TTC549 (cell line): ENCODE measurements around the gene PKN1.

ENCODE experiments used
- FAIRE-seq: peaks from 2 replicates; lab custom pipeline; 2012; peaks lifted over from hg19 to GRCh38; lab: Jason Lieb, UNC

The PKN1 gene

GRCh38 chr19:14406645-14407401, 26.3 kb upstream of the PKN1 start:
- no peak for FAIRE-seq

- no peak for FAIRE-seq
Measured at GRCh38 chr19:14407605-14408484, 25.3 kb upstream of the PKN1 start.

DNA sequence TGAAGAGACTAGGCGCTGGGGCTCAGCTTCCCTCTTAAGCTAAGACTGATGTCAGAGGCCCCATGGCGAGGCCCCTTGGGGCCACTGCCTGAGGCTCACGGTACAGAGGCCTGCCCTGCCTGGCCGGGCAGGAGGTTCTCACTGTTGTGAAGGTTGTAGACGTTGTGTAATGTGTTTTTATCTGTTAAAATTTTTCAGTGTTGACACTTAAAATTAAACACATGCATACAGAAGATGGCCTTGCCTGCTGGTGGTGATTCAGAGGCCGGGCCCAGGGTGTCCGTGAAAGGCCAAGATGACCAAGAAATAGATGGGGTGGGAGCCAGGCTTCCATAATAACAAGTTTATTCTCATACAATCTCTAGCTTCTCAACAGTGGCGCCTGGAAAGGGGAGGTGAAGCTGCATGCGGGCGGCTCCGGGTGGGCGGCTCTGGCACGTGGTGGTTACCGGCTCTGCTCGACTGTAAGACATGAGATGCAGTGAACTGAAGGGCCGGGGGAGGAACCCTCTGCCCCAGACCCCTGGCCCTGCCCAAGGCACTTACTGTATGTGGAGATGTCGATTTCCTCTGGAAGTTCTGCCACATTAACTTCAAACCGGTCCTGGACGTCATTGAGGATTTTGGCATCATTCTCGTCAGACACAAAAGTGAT, 24.5 kb upstream of the PKN1 start:
- FAIRE-seq: no peak

DNA sequence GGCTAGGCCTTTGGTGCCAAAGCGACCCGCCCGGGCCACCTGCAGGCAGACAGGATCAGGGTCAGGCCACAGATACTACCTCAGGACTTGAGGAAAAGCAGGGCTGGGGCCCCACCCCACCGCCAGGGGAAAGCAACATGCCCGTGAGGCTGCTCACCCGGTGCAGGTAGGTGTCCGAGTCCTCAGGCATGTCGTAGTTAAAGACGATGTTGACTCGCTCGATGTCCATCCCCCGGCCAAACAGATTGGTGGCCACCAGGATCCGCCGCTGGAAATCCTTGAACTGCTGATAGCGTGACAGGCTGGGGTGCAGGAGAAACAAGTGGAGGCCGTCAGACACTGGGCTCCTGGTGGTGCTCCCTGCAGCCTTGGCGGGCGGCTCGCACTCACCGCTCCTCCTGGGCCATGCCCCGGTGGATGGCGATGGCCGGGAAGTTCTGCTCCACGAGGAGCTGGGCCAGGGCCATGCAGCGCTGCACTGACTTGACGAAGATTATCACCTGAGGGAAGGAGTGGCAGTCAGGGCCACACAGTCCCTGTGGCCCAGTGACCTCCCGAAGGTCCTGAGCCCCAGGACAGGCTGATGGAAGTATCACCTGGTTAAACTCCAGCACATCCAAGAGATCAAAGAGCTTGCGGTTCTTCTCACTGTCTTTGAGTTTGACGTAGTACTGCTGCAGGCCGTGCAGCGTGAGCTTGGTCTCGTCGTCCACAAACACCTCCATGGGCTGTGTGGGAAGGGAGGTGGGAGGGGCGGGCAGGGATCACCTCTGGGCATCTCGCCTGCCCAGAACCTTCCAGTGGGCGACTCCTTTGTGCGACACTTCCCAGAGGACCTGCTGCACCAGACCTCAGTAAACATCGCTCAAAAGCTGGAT, 23.7 kb upstream of the PKN1 start:
- FAIRE-seq: no peak

GRCh38 chr19:14410091-14411051, 22.7 kb upstream of the PKN1 start:
- no peak for FAIRE-seq

DNA sequence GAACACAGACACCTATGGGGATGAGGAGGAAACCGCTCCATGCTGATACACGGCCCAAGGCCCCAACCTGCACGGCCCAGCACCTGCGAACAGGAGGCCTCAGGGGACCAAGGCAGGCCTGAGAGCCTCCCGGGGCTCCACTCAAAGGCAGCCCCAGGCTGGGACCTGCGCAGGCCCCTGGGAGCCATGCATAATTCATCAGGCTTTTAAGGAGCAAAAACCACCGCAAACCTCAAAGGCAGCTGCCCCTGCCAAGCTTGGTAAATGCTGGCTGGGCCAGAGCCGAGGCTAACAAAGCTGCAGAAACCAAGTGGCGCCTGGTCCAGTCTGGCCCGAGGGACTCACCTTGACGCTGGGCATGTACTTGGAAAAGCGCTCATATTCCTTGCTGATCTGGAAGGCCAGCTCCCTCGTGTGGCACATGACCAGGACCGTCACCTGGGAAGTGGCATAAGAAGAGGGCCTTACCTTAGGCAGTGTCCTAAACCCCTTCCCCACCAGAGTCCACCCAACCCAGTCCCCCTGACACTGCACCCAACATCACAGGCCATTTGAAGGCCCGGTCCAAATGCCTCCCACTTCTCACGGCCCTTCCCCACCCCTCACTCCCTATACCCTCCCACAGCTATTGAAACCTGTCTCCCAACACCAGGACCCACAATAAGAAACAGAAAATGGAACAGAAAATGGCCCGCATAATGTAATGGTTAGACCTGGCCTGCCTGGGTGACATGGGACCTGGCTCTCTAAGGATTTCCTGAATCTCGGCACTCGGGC, 21.8 kb upstream of the PKN1 start:
- no peak for FAIRE-seq

- no peak for FAIRE-seq
Measured at GRCh38 chr19:14411938-14412245, 21.2 kb upstream of the PKN1 start.

GRCh38 chr19:14412324-14412995, 20.6 kb upstream of the PKN1 start:
- FAIRE-seq: no peak

GRCh38 chr19:14412996-14413692, 20.0 kb upstream of the PKN1 start:
- no peak for FAIRE-seq

DNA sequence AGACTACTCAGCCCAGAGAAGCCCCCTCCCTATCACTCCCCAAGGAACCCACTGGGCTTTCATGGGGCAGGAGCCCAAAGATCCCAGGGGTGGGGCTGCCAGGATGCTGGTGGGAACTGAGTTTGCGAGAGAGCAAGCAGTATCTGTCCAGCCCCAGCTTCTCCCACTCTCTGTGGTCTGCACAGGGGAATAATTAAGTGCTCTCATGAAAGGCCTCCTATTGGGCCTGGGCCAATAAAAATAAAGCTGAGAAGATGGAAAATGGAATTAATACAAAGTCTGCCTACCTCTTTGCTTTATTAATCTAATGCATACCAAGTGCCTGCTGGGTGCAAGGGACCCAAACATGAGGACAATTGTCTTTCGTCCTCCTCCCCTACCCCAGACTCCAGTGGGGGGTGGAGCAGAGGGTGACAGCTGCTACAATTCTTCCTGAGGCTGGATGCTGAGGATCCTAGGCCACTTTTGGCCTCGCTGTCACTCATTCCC, 19.4 kb upstream of the PKN1 start:
- no peak for FAIRE-seq

DNA sequence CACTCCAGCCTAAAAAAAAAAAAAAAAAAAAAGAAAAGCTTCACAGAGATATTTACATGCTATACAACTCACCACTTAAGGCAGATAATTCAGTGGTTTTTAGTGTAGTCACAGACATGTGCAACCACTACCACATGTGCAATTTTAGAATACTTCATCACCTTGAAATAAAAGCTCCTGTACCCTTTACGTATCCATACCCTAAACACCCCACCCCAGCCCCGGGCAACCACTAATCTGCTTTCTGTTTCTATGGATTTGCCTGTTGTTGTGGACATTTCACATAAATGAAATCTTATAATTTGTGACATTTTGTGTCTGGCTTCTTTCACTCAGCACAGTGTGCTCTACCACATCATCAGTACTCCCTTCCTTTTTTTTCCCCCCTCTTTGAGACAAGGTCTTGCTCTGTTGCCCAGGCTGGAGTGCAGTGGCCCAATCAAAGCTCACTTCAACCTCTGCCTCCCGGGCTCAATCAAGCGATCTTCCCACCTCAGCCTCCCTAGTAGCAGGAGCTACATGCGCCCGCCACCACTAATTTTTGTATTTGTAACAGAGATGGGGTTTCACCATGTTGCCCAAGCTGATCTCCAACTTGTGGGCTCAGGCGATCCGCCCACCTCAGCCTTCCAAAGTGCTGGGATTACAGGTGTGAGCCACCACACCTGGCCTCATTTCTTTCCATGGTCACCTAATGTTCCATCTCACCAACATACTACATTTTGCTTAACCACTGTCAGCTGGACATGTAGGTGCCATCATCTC, 18.0 kb upstream of the PKN1 start:
- FAIRE-seq: no peak

GRCh38 chr19:14416817-14417231, 16.3 kb upstream of the PKN1 start:
- FAIRE-seq: no peak

- FAIRE-seq: no peak
Measured at GRCh38 chr19:14418856-14419105, 14.3 kb upstream of the PKN1 start.

DNA sequence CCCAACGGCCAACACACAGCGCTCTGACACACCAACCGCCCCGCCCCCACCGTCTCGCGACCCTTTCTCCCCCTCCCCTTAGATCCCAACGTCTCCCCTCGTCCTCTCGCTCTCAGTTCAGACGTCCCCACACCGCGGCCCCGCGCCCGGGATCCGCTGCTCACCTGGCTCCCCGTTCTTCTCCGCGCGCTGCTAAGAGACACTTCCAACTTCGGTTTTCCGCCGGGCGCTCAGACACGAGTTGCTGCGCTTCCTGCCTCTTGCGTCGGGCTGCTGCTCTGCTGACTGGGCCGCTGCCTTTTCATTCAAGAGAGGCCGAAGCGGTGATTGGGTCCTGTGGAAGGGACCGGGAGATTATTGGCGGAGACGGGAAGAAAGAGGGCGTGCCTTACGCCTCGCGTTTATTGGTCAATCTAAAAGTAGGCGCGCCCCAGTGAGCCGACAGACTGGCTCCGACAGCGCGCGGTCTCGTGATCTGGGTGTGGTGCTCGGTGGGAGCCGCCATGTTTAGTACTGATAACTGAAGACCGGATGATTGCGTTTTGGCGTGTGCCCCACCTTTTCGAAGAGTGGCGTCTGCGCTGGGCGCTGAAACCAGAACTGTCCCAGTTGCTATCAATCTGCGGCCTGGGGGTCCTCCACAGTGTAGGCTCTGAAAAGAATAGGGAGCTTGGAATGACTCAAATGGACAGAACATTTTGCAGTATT, 13.8 kb upstream of the PKN1 start, which contains the start of gene DDX39A:
TSS of gene DDX39A (minus strand) at position 236 of the 708 bp plus-strand sequence. CDS start 6,121 bp downstream, outside the sequence.
- FAIRE-seq: peak; percentile 94

GRCh38 chr19:14425696-14426138, 7.4 kb upstream of the PKN1 start:
- FAIRE-seq: no peak

GRCh38 chr19:14427461-14427860, 5.6 kb upstream of the PKN1 start:
- FAIRE-seq: no peak

- no peak for FAIRE-seq
Measured at GRCh38 chr19:14428882-14429416, 4.2 kb upstream of the PKN1 start.
